ENCODE results near the gene ZNF69. TPM values are rescaled to one million over a fixed set of nuclear protein-coding genes. Genes with fewer than 3 reads are reported as not detected.
"Not testable (repeated sequence)": the region's sequence is repeated elsewhere in the genome, so short reads cannot be mapped to it uniquely, and the experiment has no call there.

Gene ZNF69
- total RNA-seq, 1 donor from 2014 or later = 11.9 TPM

- H3K9me3 Mint-ChIP-seq (ENCODE audit: low read depth) = peaks cover 34% of the 10 kb centered on the region
- H3K27ac Mint-ChIP-seq (ENCODE audit: unreplicated experiment) = no peak overlapping the region
- no peak for TF ChIP-seq CTCF (IDR thresholded peaks at IDR 0.05)
- H3K4me1 Mint-ChIP-seq (ENCODE audit: low read depth) = no peaks in the 10 kb centered on the region
- no peaks in the 10 kb centered on the region for H3K27me3 Mint-ChIP-seq (ENCODE audit: low read depth)
- DNase-seq (ENCODE audit: low spot score) = no peak
- peaks cover 22% of the 10 kb centered on the region for H3K36me3 Mint-ChIP-seq (ENCODE audit: low read depth)
- H3K4me3 Mint-ChIP-seq (ENCODE audit: unreplicated experiment) = no peak overlapping the region
Measured at GRCh38 chr19:11872624-11873023, 15.0 kb upstream of the ZNF69 start.

GRCh38 chr19:11873762-11874161 lies 13.8 kb upstream of the ZNF69 start:
- no peak for TF ChIP-seq CTCF (IDR thresholded peaks at IDR 0.05)
- no peak overlapping the region for H3K4me3 Mint-ChIP-seq (ENCODE audit: unreplicated experiment)
- H3K36me3 Mint-ChIP-seq (ENCODE audit: low read depth) = peaks cover 10% of the 10 kb centered on the region
- no peaks in the 10 kb centered on the region for H3K4me1 Mint-ChIP-seq (ENCODE audit: low read depth)
- no peaks in the 10 kb centered on the region for H3K27me3 Mint-ChIP-seq (ENCODE audit: low read depth)
- H3K27ac Mint-ChIP-seq (ENCODE audit: unreplicated experiment) = no peak overlapping the region
- no peak for DNase-seq (ENCODE audit: low spot score)
- H3K9me3 Mint-ChIP-seq (ENCODE audit: low read depth) = peaks cover 23% of the 10 kb centered on the region

GRCh38 chr19:11879687-11880266 lies 7.8 kb upstream of the ZNF69 start:
- H3K27ac Mint-ChIP-seq (ENCODE audit: unreplicated experiment); H3K4me3 Mint-ChIP-seq (ENCODE audit: unreplicated experiment); H3K36me3 Mint-ChIP-seq (ENCODE audit: low read depth); H3K27me3 Mint-ChIP-seq (ENCODE audit: low read depth); H3K4me1 Mint-ChIP-seq (ENCODE audit: low read depth); H3K9me3 Mint-ChIP-seq (ENCODE audit: low read depth); DNase-seq (ENCODE audit: low spot score): not testable (repeated sequence)
- TF ChIP-seq CTCF (IDR thresholded peaks at IDR 0.05) = peak; percentile 70

- Mint-ChIP-seq H3K27ac (ENCODE audit: unreplicated experiment) (no peak overlapping the region), H3K27me3 (ENCODE audit: low read depth) (no peaks in the 10 kb centered on the region), H3K9me3 (ENCODE audit: low read depth) (peaks cover 2% of the 10 kb centered on the region)
Measured at GRCh38 chr19:11880598-11880997, 7.0 kb upstream of the ZNF69 start.

GRCh38 chr19:11881151-11881800 lies 6.3 kb upstream of the ZNF69 start:
- Mint-ChIP-seq H3K27me3 (ENCODE audit: low read depth) (no peaks in the 10 kb centered on the region), H3K9me3 (ENCODE audit: low read depth) (peaks cover 2% of the 10 kb centered on the region), H3K36me3 (ENCODE audit: low read depth) (no peaks in the 10 kb centered on the region), H3K27ac (ENCODE audit: unreplicated experiment) (no peak overlapping the region), H3K4me3 (ENCODE audit: unreplicated experiment) (no peak overlapping the region), H3K4me1 (ENCODE audit: low read depth) (peaks cover 4% of the 10 kb centered on the region)
- no peak for DNase-seq (ENCODE audit: low spot score)
- TF ChIP-seq CTCF (IDR thresholded peaks at IDR 0.05) = peak; percentile 87

More at GRCh38 chr19:11880598-11880997, 7.0 kb upstream of the ZNF69 start:
- Mint-ChIP-seq H3K4me1 (ENCODE audit: low read depth) (peaks cover 4% of the 10 kb centered on the region), H3K36me3 (ENCODE audit: low read depth) (no peaks in the 10 kb centered on the region), H3K4me3 (ENCODE audit: unreplicated experiment) (no peak overlapping the region)
- no peak for TF ChIP-seq CTCF (IDR thresholded peaks at IDR 0.05)
- no peak for DNase-seq (ENCODE audit: low spot score)
